HG03575 (cell line): ENCODE results near the gene IRGQ.

Experiments used
- ATAC-seq: cut with Tn5 transposase; IDR thresholded peaks from one replicate; pipeline ENCODE4 v1.9.1; 2021; ENCODE audit not compliant: unreplicated experiment, insufficient number of reproducible peaks, low FRiP score; ENCODE audit errors: extremely low read depth

The IRGQ gene

GRCh38 chr19:43628646-43629326 lies 32.9 kb upstream of the IRGQ start:
- no peak for ATAC-seq

GRCh38 chr19:43626838-43627237 lies 30.9 kb upstream of the IRGQ start:
- no peak for ATAC-seq

DNA sequence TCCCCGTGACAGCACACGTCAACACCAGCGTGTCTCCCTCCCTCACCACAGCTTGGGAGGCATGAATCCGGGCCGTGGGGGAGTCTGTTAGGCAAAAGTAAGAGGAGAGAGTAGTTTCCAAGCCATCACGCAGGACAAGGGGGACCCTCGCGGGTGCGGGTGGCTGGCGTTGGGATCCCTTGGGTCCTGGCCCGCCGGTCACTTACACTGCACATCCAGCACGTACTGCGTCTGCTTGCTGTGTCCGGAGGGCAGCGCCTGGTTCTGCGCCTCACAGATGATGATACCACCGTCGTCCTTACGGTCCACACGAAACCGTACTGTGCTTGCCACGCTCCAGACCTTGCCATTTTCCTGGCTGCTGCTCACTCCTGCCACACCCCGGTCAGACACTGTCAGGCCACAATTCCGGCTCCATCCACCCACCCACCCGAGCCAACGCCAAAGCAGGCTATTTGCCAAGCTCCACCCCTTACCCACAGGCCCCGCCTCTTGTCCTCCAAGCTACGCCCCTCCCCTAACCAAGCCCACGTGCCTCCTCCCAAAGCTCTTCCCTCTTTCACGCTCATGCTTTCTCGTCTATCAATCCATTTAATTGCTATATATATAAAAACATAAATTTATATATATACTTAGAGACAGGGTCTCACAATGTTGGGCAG lies 30.1 kb upstream of the IRGQ start:
- ATAC-seq: no peak

DNA sequence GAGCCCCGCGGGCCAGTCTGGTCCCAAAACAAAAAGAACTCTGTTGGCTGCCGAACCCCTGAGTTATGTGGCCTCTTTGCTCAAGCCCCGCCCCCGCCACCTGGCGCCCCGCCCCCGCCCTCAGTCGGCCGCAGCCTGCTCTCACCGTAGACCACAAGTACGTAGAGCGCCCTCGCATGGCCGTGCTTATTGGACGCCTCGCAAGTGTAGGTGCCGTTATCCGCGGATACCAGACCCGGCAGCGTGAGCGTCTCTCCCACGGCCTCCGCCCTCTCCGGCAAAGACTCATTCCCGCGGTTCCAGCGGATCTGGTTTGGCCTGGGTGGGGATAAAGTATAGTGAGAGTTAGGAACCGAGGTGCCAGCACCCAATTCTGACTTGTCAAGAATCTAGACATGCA lies 29.0 kb upstream of the IRGQ start:
- ATAC-seq: no peak

DNA sequence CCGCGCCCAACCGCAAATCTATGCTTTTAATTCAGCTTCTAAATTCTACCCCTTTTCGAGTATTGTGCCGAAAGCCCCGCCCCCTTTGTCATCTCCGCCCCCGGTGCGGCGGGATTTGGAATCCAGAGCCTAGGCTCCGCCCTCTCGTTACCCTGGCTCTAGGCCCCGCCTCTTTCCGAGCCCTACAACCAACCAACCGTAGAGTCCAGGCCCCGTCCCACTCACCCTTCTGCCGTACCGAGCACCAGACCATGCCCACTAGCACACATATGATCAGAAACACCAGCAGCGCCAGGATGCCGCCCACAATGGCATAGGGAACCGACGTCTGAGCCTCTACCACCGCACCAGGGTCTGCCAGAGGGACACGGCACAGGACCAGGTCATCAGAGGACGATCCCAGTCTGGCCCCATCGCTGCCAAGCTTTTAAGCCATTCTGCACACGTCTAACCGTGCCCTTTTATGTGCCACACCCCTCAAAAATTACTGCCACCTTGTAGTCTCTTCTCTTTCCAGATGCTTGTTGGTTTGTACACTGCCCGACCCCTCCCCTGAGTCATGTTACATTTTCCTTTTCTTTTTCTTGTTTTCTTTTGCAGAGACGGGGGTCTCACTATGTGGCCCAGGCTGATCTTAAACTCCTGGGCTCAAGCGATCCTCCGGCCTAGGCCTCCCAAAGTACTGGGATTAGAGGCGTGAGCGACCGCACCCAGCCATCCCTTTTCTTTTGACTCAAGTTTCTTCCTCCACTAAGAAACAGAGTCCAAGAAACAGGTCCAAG lies 28.1 kb upstream of the IRGQ start:
- ATAC-seq: no peak

DNA sequence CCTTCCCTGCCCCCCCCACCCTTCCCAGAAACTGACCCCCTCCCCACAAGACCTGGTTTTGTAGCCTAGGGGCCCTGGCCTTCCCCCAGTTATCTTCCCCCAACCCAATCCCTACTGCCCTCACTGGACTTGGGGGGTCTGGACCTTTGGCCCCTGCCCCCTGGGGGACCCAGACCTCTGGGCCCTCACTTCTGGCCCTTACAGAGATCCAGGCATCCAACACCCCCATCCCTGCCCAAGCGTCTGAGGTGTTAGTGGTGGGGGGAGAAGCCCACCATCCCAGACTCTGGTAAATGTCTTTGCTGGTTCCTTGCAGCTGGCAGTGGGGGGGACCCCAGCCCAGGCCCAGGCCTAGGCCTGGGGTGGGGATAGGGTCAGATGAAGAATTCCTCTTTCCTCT lies 27.0 kb upstream of the IRGQ start:
- ATAC-seq: no peak

- ATAC-seq: no peak
Measured at GRCh38 chr19:43622070-43622469, 26.1 kb upstream of the IRGQ start.

DNA sequence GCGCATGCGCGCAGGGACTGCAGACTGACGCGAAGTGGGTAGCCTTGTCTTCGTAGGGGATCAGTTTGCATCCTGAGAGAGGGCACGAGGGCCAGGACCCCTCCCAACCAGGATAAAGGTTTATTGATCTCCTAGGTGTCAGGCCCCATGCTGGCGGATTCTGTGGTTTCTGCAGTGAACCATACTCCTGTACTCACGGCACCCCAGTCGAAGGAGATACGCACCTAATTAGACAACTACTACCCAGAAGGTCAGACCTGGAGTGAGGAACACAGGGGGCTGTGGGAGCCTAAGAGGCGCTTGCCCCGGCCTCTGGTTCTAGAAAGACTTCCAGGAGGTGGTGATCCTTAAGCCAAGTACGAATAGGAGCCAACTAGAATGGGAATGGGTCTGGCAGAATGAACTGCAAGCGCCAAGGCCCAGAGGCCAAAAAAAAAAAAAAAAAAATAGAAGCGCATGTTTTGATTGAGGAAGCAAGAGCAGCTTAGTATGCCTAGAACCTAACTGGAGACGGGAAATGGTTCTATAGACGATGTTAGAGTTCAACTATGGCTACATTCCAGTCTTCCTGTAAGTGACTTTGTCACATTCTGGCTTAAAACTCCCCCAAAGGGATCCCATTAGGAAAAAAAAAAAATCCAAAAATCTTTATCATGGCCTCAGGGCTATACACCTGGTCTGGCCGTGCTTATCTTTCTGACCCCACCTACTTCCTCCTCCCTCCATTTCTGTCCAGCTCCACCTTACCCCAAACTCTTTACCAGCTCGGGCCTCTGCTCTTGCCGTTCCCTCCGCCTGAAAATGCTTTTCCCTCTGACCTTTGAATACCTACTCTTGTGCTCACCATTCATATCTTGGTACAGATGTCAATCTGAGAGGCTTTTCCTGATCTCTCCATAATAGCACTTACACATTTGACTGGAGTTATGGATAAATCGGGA lies 24.4 kb upstream of the IRGQ start:
- ATAC-seq: no peak

DNA sequence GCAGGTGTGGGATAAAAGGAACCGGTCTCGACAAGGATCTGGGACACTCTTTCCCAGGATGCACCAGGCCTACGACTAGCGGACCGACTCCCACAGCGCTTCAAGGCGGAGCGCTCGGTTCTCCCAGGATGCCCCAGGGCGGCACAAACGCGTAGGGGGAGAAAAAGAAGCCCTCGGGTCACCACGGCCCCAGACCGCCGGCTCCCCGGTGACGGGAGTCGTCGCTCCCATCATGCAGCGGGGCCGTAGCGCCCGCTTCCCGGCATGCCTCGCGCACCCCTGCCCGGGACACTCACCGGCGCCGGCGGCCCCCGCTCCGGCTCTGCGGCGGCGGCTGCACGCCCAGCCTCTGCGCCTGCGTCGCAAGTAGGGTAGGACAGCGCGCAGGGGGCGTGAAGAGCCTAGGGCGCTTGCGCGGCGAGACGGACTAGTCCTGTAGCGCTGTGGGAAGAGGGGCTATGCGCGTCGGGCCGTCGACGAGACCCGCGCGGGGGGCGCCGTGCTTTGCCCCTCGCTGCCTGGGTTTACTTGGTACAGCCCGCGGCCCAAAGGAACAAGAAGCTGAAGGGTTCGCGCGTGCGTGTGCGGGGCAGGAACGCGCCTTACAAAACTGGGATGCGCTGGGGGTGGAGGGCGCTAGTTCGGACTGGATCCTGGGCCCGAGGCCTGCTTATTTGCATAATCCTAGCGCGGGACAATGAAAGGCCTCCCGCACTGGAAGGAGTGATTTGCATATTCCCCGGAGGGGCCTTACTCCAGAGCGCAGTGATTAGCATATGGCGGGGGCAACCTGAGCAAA lies 23.5 kb upstream of the IRGQ start, which contains the start of gene ZNF428:
Gene ZNF428, minus strand, starts transcription at position 368 of the 799 bp plus-strand sequence. CDS start 5,325 bp downstream, outside the sequence.
- no peak for ATAC-seq

DNA sequence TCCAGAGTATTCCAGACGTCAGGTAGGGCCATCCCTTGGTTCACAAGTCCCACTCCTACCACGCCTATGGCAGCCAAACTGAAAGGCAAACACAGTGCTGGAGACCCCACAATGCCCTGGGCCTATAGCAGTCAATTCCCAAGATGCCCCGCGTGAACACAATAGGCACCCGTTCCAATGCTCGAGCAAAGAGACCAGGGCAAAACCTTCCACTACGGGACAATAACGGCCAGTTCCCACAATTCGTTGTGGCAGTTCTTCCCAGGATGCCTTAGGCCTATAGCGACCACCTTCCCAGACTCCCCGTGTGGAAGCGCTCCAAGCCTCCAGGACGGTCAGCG lies 23.0 kb upstream of the IRGQ start:
- ATAC-seq: no peak

- no peak for ATAC-seq
Measured at GRCh38 chr19:43616954-43617353, 21.0 kb upstream of the IRGQ start.

GRCh38 chr19:43616306-43616705 lies 20.4 kb upstream of the IRGQ start:
- no peak for ATAC-seq

DNA sequence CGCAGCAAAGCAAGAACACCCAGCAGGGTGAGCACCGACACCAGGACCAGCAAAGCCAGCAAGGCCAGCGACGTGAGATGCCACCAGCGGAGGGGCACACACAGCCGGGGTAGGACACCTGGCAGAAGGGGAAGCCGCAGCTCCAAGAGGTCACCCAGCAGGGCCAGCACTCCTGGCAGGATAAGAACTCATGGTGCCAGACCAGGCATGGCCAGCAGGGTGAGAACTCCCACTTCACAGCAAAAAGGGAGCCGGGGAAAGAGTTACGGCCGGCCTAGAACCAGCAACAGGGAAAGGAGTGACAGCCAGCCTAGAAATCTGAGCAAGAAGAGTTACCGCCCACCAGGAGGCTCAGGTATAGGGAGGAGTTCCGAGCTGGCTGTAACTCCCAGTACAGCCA lies 16.4 kb upstream of the IRGQ start:
- no peak for ATAC-seq

GRCh38 chr19:43611788-43612187 lies 15.9 kb upstream of the IRGQ start, which contains the start of gene SRRM5:
Gene SRRM5 (plus strand): TSS chr19:43612088. CDS start chr19:43612122, 34 bp downstream.
- ATAC-seq: no peak

GRCh38 chr19:43610493-43610892 lies 14.6 kb upstream of the IRGQ start:
- no peak for ATAC-seq

DNA sequence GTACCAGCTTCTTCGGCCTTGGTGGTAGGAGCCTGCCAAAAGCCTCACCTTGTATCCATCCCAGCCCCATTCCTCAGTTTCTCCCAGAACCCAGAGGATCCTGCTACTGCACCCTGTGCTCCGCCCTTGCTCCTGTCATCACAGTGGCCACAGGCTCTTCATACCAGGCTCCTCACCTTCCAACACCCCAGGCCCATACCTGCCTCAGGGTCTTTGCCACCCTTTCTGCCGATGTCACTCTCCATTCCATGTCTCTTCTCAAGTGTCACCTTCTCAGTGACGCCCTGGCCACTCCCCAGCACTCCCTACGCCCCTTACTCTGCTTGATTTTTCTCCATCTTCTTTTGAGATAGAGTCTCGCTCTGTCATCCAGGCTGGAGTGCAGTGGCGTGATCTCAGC lies 13.9 kb upstream of the IRGQ start:
- no peak for ATAC-seq

DNA sequence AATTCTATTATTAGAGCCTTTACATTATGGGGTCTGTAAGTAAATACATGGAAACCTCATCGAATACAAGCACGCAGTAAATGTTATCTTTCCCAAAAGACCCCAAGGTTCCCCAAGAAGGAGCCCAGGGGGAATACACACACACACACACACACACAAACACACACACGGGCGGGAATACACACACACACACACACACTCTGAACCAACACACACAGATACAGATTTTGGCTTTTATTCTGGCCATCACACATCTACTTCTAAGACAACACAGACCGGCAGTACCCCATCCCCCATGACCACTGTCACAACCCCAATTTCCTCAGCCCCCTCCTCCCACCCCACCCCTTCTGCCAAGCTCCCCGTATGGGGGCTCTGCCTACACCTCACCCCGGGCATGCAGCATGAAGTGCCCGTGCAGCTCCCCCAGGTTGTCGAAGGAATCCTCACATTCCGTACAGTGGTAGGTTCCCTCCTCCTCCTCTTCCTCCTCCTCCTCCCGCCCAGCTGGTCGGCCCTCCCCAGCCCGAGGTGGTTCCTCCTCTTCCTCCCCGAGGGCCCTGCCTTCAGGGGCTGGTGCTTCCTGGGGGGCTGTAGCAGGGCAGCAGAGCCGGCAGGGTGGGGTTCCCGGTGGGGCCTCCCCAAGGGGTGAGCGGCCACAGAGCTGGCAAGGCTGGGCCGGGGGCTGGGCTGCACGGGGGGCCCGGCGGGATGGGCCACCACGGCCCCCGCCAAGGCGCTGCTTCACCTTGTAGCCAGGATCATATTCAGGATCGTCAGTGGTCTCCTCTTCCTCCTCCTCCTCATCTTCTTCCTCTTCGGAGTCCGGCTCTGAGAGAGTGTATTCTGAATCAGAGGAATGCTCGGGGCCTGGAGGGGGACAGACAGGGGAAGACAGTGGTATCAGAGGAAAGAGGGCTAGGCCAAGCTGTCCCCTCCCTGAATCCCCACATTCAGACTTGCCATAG lies 11.6 kb upstream of the IRGQ start:
- ATAC-seq: no peak
